IMR-90 (cell line): ENCODE data around the gene KIF12. TPM values are rescaled to one million over a fixed set of nuclear protein-coding genes. Genes with fewer than 3 reads are reported as not detected.

ENCODE experiments used
- ATAC-seq: fragments of 200-7000 bp; cut with Tn5 transposase; 2 replicates; pipeline ENCODE4 v1.9.1; 2020; ENCODE audit warnings: low read depth, mild to moderate bottlenecking, moderate library complexity
- BruUV-seq: library from RNA; stranded (reverse); fragments of 400-500 nt; replicated peaks from 2 replicates; lab custom pipeline; 2021; lab: Mats Ljungman, UMichigan
- CTCF ChIA-PET: fragments of 300-600 bp; formaldehyde crosslinking; extraction: SDS; loops from one replicate; lab custom pipeline; 2021; ENCODE audit warnings: antibody characterized with exemption; lab: Yijun Ruan, JAX
- POLR2A ChIA-PET: fragments of 300-600 bp; sonication (Branson Sonifier 250); formaldehyde crosslinking; loops from one replicate; lab custom pipeline; 2022; ENCODE audit warnings: antibody characterized with exemption; ENCODE audit not compliant: unreplicated experiment; lab: Charles Lee
- DNase-seq: peaks from one replicate; pipeline ENCODE4 v3.0.0; 2013
- H2AFZ ChIP-seq: replicated peaks from 2 replicates; pipeline ENCODE3; 2013; ENCODE audit warnings: low read length, mild to moderate bottlenecking; ENCODE audit not compliant: poor library complexity
- H2AK5ac ChIP-seq: 2 replicates; pipeline ENCODE4 v1.6.1; 2013; ENCODE audit warnings: low read depth, low read length, inconsistent platforms
- H2AK9ac ChIP-seq: replicated peaks from 2 replicates; pipeline ENCODE3; 2013; ENCODE audit warnings: mild to moderate bottlenecking, low read depth, low read length, moderate library complexity; ENCODE audit not compliant: poor library complexity
- H2BK120ac ChIP-seq: 2 replicates; pipeline ENCODE4 v1.6.1; 2013; ENCODE audit warnings: low read depth, low read length, inconsistent platforms
- H2BK15ac ChIP-seq: 3 replicates; pipeline ENCODE4 v1.6.1; 2013; ENCODE audit warnings: low read depth, low read length, inconsistent platforms
- H2BK20ac ChIP-seq: 2 replicates; pipeline ENCODE4 v1.6.1; 2013; ENCODE audit warnings: low read depth, mild to moderate bottlenecking, inconsistent platforms, low read length, moderate library complexity
- H2BK5ac ChIP-seq: 2 replicates; pipeline ENCODE4 v1.6.1; 2013; ENCODE audit warnings: mild to moderate bottlenecking, low read depth, low read length, inconsistent platforms; ENCODE audit not compliant: poor library complexity, severe bottlenecking
- H3K14ac ChIP-seq: replicated peaks from 2 replicates; pipeline ENCODE4 v1.6.1; 2013; ENCODE audit warnings: low read depth, low read length, inconsistent platforms
- H3K18ac ChIP-seq: 2 replicates; pipeline ENCODE4 v1.6.1; 2013; ENCODE audit warnings: low read depth, low read length, control low read depth
- H3K23ac ChIP-seq: 2 replicates; pipeline ENCODE4 v1.6.1; 2013; ENCODE audit warnings: low read depth, low read length, inconsistent platforms
- H3K27ac ChIP-seq: 2 replicates; pipeline ENCODE4 v1.5.1; 2013; ENCODE audit warnings: mild to moderate bottlenecking, control low read depth, low read length; ENCODE audit not compliant: insufficient read depth
- H3K27me3 ChIP-seq: 2 replicates; pipeline ENCODE4 v1.6.1; 2013; ENCODE audit warnings: low read length; ENCODE audit not compliant: control insufficient read depth, insufficient read depth
- H3K36me3 ChIP-seq: 2 replicates; pipeline ENCODE4 v1.6.1; 2013; ENCODE audit warnings: low read length, mixed read lengths; ENCODE audit not compliant: control insufficient read depth, insufficient read depth
- H3K4ac ChIP-seq: 2 replicates; pipeline ENCODE4 v1.6.1; 2013; ENCODE audit warnings: low read depth, low read length, inconsistent platforms
- H3K4me1 ChIP-seq: 2 replicates; pipeline ENCODE4 v1.6.1; 2013; ENCODE audit warnings: low read length, mixed read lengths; ENCODE audit not compliant: control insufficient read depth, insufficient read depth
- H3K4me2 ChIP-seq: 2 replicates; pipeline ENCODE4 v1.6.1; 2013; ENCODE audit warnings: low read depth, mild to moderate bottlenecking, control low read depth, low read length, moderate library complexity
- H3K4me3 ChIP-seq: 2 replicates; pipeline ENCODE4 v1.5.1; 2013; ENCODE audit warnings: low read depth, mild to moderate bottlenecking, control low read depth, low read length, moderate library complexity; ENCODE audit not compliant: insufficient read depth
- H3K56ac ChIP-seq: 2 replicates; pipeline ENCODE4 v1.6.1; 2013; ENCODE audit warnings: low read length, inconsistent platforms; ENCODE audit not compliant: insufficient read depth; ENCODE audit errors: extremely low read depth
- H3K79me1 ChIP-seq, 2 experiments: 2 replicates each; pipeline ENCODE4 v1.6.1; 2013; ENCODE audit warnings: low read length in 2 of 2, inconsistent platforms in 1 of 2, low read depth in 1 of 2
- H3K9ac ChIP-seq: 2 replicates; pipeline ENCODE4 v1.6.1; 2013; ENCODE audit warnings: low read depth, low read length, control low read depth
- H3K9me1 ChIP-seq: 2 replicates; pipeline ENCODE4 v1.6.1; 2013; ENCODE audit warnings: low read length, inconsistent platforms; ENCODE audit not compliant: insufficient read depth
- H3K9me3 ChIP-seq: 2 replicates; pipeline ENCODE4 v1.6.1; 2013; ENCODE audit warnings: low read length; ENCODE audit not compliant: control insufficient read depth, insufficient read depth
- H4K20me1 ChIP-seq: 2 replicates; pipeline ENCODE4 v1.6.1; 2013; ENCODE audit warnings: low read length, inconsistent platforms; ENCODE audit not compliant: insufficient read depth
- H4K5ac ChIP-seq: 2 replicates; pipeline ENCODE4 v1.6.1; 2013; ENCODE audit warnings: mild to moderate bottlenecking, low read depth, low read length, control low read depth
- H4K8ac ChIP-seq, 2 experiments: 2 replicates each; pipeline ENCODE4 v1.6.1; 2013; ENCODE audit warnings: low read depth in 2 of 2, low read length in 2 of 2, control low read depth in 1 of 2, inconsistent platforms in 1 of 2
- H4K91ac ChIP-seq: 2 replicates; pipeline ENCODE4 v1.6.1; 2013; ENCODE audit warnings: low read depth, low read length, inconsistent platforms; ENCODE audit not compliant: insufficient read depth
- MAFK ChIP-seq: IDR thresholded peaks from 2 replicates; pipeline ENCODE4 v1.6.1; 2012; ENCODE audit warnings: low read depth, low read length, improper control_type of control experiment
- WGBS, 2 experiments: methylation state at CpG; one replicate each; pipeline versions ENCODE4 v1.1.5 to v1.1.7; 2013; ENCODE audit warnings: missing lambda C conversion rate in 2 of 2; ENCODE audit not compliant: insufficient read length in 1 of 2; ENCODE audit errors: extremely low coverage in 2 of 2; 5-methylcytosine and 5-hydroxymethylcytosine counted together
- dilution Hi-C: fragments of 300-500 bp; cut with HindIII; formaldehyde crosslinking; loops from one replicate; pipeline ENCODE4 v1.14.3; 2018; ENCODE audit warnings: low sequenced_read_pairs; ENCODE audit not compliant: unreplicated experiment
- in situ Hi-C: fragments of 300-500 bp; cut with MboI; formaldehyde crosslinking; loops from 3 replicates; pipeline ENCODE4 v1.14.3; 2019; ENCODE audit warnings: low sequenced_read_pairs, inconsistent platforms, mixed read lengths
- intact Hi-C: fragments of 100-400 bp; cut with micrococcal nuclease; formaldehyde crosslinking; loops from 2 replicates; pipeline ENCODE4 v1.10.0; 2022
- polyA plus RNA-seq, 3 experiments: library from polyadenylated mRNA; depleted of rRNA; stranded (reverse); fragments of >200 nt; gene quantifications; 2 replicates each; pipeline ENCODE4 v1.2.3, GENCODE V29; 2012; ENCODE audit warnings: low replicate concordance in 1 of 3
- total RNA-seq: library from RNA; depleted of rRNA; stranded (reverse); fragments of >200 nt; gene quantifications from 2 replicates; pipeline ENCODE4 v1.2.3, GENCODE V29; 2012

KIF12 gene
- total and polyA plus RNA-seq, 2 of the 4 experiments (the other 2 are of a cell fraction), result not detected

GRCh38 chr9:114126247-114127060 lies 27.4 kb upstream of the KIF12 start:
- CTCF ChIA-PET, result interaction anchor here (1.1 kb wide), 1 partner anchor 18 kb away, joined by 3 read pairs; no protein-coding TSS in a partner anchor
- H3K23ac ChIP-seq, result no peak overlapping the region
- H4K5ac ChIP-seq, result no peak overlapping the region
- in situ Hi-C loops, result no loop called here
- H3K27ac ChIP-seq, result no peak overlapping the region
- H3K4me1 ChIP-seq, result no peaks in the 10 kb centered on the region
- POLR2A ChIA-PET, result no interaction called here
- no TSS peak for BruUV-seq
- H2BK120ac ChIP-seq, result no peak overlapping the region
- no peak overlapping the region for H3K4me3 ChIP-seq
- no peak overlapping the region for H3K18ac ChIP-seq
- no peak for TF ChIP-seq MAFK
- dilution Hi-C loops, result no loop called here
- no peak overlapping the region for H3K9ac ChIP-seq
- no peak overlapping the region for H2AK5ac ChIP-seq
- H3K9me1 ChIP-seq, result no peaks in the 10 kb centered on the region
- H3K9me3 ChIP-seq, result peaks cover 10% of the 10 kb centered on the region
- no peak overlapping the region for H2BK15ac ChIP-seq
- no peak overlapping the region for H3K14ac ChIP-seq
- H3K79me1 ChIP-seq, result no peaks in the 10 kb centered on the region
- H3K4ac ChIP-seq, result no peak overlapping the region
- no peak overlapping the region for H4K91ac ChIP-seq
- H3K4me2 ChIP-seq, result no peak overlapping the region
- no peaks in the 10 kb centered on the region for H4K20me1 ChIP-seq
- H3K36me3 ChIP-seq, result no peaks in the 10 kb centered on the region
- no peak for ATAC-seq
- intact Hi-C loops, result no loop called here
- H2BK20ac ChIP-seq, result no peak overlapping the region
- no peak overlapping the region for H2AFZ ChIP-seq
- no peak overlapping the region for H2BK5ac ChIP-seq
- H3K56ac ChIP-seq, result no peak overlapping the region
- no peak overlapping the region for H2AK9ac ChIP-seq
- H4K8ac ChIP-seq, result no peak overlapping the region
- peaks cover 70% of the 10 kb centered on the region for H3K27me3 ChIP-seq
- no peak for DNase-seq
- 44% methylated on average over 3 of the region's 13 CpGs; no CpG with 5 or more reads in 1 of the 2 experiments for WGBS, 2 experiments
